Activated naive CD8-positive, alpha-beta T cell (primary cell): ENCODE measurements around the gene RASEF.

Experiments
- H3K27ac Mint-ChIP-seq: one replicate; pipeline ENCODE4 v1.8.0; 2021; ENCODE audit warnings: mixed read lengths
- H3K27me3 Mint-ChIP-seq: one replicate; pipeline ENCODE4 v1.8.0; 2021; ENCODE audit warnings: mixed read lengths
- H3K36me3 Mint-ChIP-seq: one replicate; pipeline ENCODE4 v1.8.0; 2021; ENCODE audit warnings: mixed read lengths
- H3K4me1 Mint-ChIP-seq: one replicate; pipeline ENCODE4 v1.8.0; 2021; ENCODE audit warnings: low read depth, mixed read lengths
- H3K4me3 Mint-ChIP-seq: one replicate; pipeline ENCODE4 v1.8.0; 2021; ENCODE audit warnings: mild to moderate bottlenecking, mixed read lengths
- H3K9me3 Mint-ChIP-seq: one replicate; pipeline ENCODE4 v1.8.0; 2021; ENCODE audit warnings: low read depth, mixed read lengths

Gene RASEF

DNA sequence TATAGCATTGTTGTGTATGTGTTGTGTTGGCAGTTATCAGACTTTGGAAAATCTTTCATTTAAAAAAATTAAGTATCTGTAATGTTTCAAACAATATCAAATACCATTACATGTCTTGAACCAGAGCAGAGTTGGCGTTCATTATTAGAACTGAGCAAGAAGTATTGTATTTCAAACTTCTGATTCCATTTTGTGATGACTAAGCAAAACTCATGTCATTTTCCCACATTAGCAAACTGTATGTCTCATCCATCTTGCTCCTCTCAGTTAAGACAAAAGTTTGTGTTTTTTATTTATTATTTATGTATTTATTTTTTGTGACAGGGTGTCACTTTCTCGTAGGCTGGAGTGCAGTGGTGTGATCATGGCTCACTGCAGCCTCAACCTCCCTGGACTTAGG lies 4.6 kb upstream of the RASEF start:
- Mint-ChIP-seq H3K36me3 (no peaks in the 10 kb centered on the region), H3K4me3 (no peak overlapping the region), H3K27me3 (peaks cover 19% of the 10 kb centered on the region), H3K27ac (no peak overlapping the region), H3K4me1 (no peaks in the 10 kb centered on the region), H3K9me3 (no peaks in the 10 kb centered on the region)

GRCh38 chr9:83066771-83067170 lies 3.8 kb upstream of the RASEF start:
- Mint-ChIP-seq H3K4me1 (peaks cover 2% of the 10 kb centered on the region), H3K36me3 (no peaks in the 10 kb centered on the region), H3K27me3 (peaks cover 21% of the 10 kb centered on the region), H3K9me3 (no peaks in the 10 kb centered on the region), H3K27ac (no peak overlapping the region), H3K4me3 (no peak overlapping the region)

GRCh38 chr9:83065233-83065632 lies 2.3 kb upstream of the RASEF start:
- peaks cover 34% of the 10 kb centered on the region for H3K27me3 Mint-ChIP-seq
- H3K4me1 Mint-ChIP-seq: peaks cover 2% of the 10 kb centered on the region
- no peaks in the 10 kb centered on the region for H3K9me3 Mint-ChIP-seq
- no peak overlapping the region for H3K27ac Mint-ChIP-seq
- no peaks in the 10 kb centered on the region for H3K36me3 Mint-ChIP-seq
- H3K4me3 Mint-ChIP-seq: no peak overlapping the region

GRCh38 chr9:83061990-83062650 lies 822 bp downstream of the RASEF start:
- H3K9me3 Mint-ChIP-seq: no peaks in the 10 kb centered on the region
- peaks cover 38% of the 10 kb centered on the region for H3K27me3 Mint-ChIP-seq
- H3K36me3 Mint-ChIP-seq: no peaks in the 10 kb centered on the region
- no peak overlapping the region for H3K4me3 Mint-ChIP-seq
- no peak overlapping the region for H3K27ac Mint-ChIP-seq
- H3K4me1 Mint-ChIP-seq: peaks cover 2% of the 10 kb centered on the region

- Mint-ChIP-seq H3K9me3 (peaks cover 4% of the 10 kb centered on the region), H3K4me3 (no peak overlapping the region), H3K27ac (no peak overlapping the region), H3K4me1 (peaks cover 2% of the 10 kb centered on the region), H3K36me3 (no peaks in the 10 kb centered on the region), H3K27me3 (peaks cover 41% of the 10 kb centered on the region)
These were observed 1.9 kb downstream of the RASEF start for GRCh38 chr9:83061036-83061435.

- Mint-ChIP-seq H3K4me1 (peaks cover 2% of the 10 kb centered on the region), H3K27me3 (peaks cover 41% of the 10 kb centered on the region), H3K4me3 (no peak overlapping the region), H3K36me3 (no peaks in the 10 kb centered on the region), H3K27ac (no peak overlapping the region), H3K9me3 (peaks cover 4% of the 10 kb centered on the region)
These were observed 2.4 kb downstream of the RASEF start for GRCh38 chr9:83060556-83060955.

DNA sequence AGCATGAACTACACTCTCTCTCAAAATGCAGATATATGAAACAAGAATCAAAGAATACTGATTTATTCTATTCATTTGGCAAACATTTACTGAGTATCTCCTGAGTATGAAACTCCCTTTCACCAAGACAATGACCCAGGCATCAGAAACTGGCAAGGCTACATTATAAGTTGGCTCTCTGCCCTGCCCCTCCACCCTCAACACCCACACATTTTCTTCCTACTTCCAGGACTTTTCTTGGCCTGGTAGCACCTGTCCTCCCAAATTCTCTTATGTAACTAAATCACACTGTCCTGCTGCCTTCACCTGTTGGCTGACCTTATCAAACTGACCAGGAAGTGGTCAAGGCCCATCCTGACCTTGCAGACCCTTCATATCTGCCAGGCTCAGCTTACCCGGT lies 3.5 kb downstream of the RASEF start:
- Mint-ChIP-seq H3K9me3 (peaks cover 4% of the 10 kb centered on the region), H3K36me3 (no peaks in the 10 kb centered on the region), H3K27ac (no peak overlapping the region), H3K4me1 (peaks cover 2% of the 10 kb centered on the region), H3K4me3 (no peak overlapping the region), H3K27me3 (peaks cover 38% of the 10 kb centered on the region)

DNA sequence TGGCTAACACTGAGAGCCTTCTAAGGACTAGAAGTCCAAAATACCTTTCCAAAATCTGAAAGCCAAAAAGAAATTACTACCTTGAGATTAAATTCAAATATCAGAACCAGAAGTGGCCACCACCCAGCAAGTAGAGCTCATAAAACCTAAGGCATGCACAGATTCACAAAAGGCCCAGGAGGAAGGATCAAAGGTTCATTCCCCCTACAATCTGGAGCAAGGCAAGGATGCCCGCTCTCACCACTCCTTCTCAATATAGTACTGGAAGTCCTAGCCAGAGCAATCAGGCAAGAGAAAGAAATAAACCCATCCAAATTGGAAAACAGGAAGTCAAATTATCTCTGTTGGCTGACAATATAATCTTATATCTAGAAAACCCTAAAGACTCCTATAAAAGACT lies 6.0 kb downstream of the RASEF start:
- Mint-ChIP-seq H3K4me1 (no peaks in the 10 kb centered on the region), H3K36me3 (no peaks in the 10 kb centered on the region), H3K27ac (no peak overlapping the region), H3K9me3 (peaks cover 4% of the 10 kb centered on the region), H3K4me3 (no peak overlapping the region), H3K27me3 (peaks cover 25% of the 10 kb centered on the region)

DNA sequence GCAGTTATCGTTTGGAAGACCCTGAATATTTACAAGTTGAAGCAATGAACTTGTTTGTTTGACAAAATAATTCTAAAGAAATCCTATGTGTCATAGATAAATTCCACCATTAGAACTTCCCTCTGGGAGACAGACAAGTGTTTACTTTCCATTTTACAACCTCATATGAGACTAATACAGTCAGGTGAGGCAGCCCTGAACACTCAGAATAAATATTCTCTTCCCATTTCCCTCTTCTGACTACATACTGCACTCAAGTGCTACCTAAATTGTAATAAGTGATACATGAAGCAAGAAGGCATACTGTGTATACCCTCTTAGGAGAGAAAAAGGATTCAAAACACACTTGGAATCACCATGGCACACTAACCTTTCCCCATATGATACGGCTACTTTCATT lies 6.8 kb downstream of the RASEF start:
- no peaks in the 10 kb centered on the region for H3K4me1 Mint-ChIP-seq
- H3K36me3 Mint-ChIP-seq: no peaks in the 10 kb centered on the region
- H3K27ac Mint-ChIP-seq: no peak overlapping the region
- H3K9me3 Mint-ChIP-seq: peaks cover 4% of the 10 kb centered on the region
- H3K4me3 Mint-ChIP-seq: no peak overlapping the region
- H3K27me3 Mint-ChIP-seq: peaks cover 18% of the 10 kb centered on the region

DNA sequence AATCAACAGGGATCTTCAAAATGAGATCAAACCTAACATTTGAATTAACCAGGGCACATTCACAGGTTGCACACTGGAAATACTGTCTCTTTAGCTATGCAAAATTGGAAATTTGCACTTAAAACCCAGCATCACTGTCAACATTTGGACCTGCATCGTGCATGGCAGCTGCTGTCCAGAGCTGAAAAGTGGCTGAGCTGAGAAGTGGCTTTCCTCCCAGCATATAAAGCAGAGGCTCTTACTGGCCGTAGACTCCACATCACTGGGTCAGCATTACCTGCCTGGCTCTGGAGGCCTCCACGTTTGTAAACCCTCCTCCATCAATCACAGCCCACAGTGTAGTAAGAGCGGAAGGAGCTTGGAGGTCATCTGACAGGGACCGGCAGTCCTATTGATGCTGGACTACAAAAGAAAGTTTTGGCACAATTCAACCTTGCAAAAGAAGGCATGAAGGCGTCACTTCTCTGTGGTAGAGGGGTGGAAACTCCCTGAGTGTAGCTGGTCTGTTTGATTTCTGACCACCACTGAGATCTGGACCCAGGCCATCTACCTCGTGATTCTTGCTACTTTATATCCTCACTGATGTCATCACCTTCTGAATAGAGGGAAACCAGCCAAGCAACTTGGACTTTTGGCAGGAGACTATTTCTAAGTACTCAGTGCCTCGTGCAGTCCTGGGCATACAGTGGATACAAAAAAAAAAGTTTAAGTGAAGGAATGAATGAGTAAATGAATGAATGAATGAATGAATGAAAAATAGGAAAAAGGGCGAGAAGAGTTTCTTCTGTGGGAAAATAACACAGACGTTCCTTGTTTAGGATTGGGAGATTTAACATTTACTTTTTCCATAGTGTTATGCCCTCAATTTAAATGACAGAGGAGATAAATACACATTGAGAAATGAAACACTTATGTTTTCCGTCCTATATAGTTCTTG lies 14.8 kb downstream of the RASEF start:
- Mint-ChIP-seq H3K4me3 (no peak overlapping the region), H3K4me1 (no peaks in the 10 kb centered on the region), H3K27me3 (no peaks in the 10 kb centered on the region), H3K36me3 (no peaks in the 10 kb centered on the region), H3K9me3 (no peaks in the 10 kb centered on the region), H3K27ac (no peak overlapping the region)

DNA sequence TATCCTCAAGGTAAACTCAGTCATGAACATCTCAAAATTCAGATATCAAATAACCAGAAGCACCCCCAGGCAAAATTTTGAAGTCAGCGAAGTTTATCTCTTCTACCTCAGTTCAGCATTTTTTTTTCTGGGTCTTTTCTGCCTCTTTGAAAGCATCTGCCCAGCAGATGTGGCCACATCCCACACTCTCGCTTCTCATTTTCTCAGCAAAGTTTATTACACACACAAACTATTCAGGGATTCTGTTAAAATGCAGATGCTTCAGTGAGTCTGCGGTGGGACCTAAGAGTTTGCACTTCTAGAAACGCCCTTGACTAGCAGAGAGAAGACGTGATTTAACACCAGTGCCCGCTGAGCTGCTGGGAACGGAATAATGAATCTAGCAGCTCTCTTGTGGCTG lies 19.3 kb downstream of the RASEF start:
- H3K27ac Mint-ChIP-seq: no peak overlapping the region
- no peak overlapping the region for H3K4me3 Mint-ChIP-seq
- H3K36me3 Mint-ChIP-seq: no peaks in the 10 kb centered on the region
- no peaks in the 10 kb centered on the region for H3K4me1 Mint-ChIP-seq
- H3K27me3 Mint-ChIP-seq: no peaks in the 10 kb centered on the region
- H3K9me3 Mint-ChIP-seq: no peaks in the 10 kb centered on the region

DNA sequence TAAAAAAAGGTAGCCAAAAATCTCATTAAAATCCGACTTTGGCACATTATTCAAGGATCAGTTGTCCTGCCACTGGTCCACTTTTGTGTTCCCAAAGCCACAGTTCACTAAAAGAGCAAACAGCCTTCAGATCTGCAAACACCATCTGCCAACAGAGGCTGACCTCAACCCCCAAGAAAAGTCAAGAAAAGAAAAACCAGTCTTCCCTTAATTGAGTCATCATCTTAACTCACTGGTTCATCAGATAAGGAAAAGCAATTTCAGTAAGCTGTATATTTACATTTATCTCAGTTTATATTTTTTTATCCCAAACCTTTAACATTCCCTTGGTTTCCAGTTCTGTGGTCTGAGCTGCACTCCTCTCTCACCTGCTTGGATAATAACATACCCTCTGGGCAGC lies 21.2 kb downstream of the RASEF start:
- H3K27me3 Mint-ChIP-seq: no peaks in the 10 kb centered on the region
- H3K4me1 Mint-ChIP-seq: no peaks in the 10 kb centered on the region
- H3K27ac Mint-ChIP-seq: no peak overlapping the region
- H3K4me3 Mint-ChIP-seq: no peak overlapping the region
- H3K36me3 Mint-ChIP-seq: no peaks in the 10 kb centered on the region
- no peaks in the 10 kb centered on the region for H3K9me3 Mint-ChIP-seq

GRCh38 chr9:83039303-83039702 lies 23.6 kb downstream of the RASEF start:
- no peak overlapping the region for H3K27ac Mint-ChIP-seq
- H3K27me3 Mint-ChIP-seq: no peaks in the 10 kb centered on the region

DNA sequence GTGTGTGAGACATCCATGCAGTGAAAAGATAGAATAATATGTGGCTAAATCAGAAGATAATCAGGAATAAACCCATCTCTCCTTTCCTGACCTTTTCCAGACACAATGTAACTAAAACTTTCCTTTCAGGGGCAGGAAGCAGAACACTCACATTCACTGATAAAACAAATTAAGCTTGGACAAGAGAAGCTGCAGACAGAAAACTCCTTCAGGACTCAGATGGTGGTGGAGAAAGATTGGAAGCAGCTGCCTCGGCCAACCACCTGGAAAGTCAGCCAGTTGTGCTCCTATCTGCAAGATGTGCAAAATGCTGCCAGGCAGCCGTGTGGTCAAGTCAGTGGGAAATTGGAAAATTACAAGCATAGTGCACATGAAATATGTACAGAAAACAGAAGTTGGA lies 26.9 kb downstream of the RASEF start:
- H3K36me3 Mint-ChIP-seq: no peaks in the 10 kb centered on the region
- H3K27ac Mint-ChIP-seq: no peak overlapping the region
- no peaks in the 10 kb centered on the region for H3K27me3 Mint-ChIP-seq
- no peak overlapping the region for H3K4me3 Mint-ChIP-seq
- H3K4me1 Mint-ChIP-seq: no peaks in the 10 kb centered on the region
- no peaks in the 10 kb centered on the region for H3K9me3 Mint-ChIP-seq

More at GRCh38 chr9:83039303-83039702, 23.6 kb downstream of the RASEF start:
- Mint-ChIP-seq H3K4me3 (no peak overlapping the region), H3K4me1 (no peaks in the 10 kb centered on the region), H3K9me3 (no peaks in the 10 kb centered on the region), H3K36me3 (no peaks in the 10 kb centered on the region)

GRCh38 chr9:83035143-83035542 lies 27.8 kb downstream of the RASEF start:
- Mint-ChIP-seq H3K27me3 (peaks cover 2% of the 10 kb centered on the region), H3K4me3 (no peak overlapping the region), H3K27ac (no peak overlapping the region), H3K4me1 (no peaks in the 10 kb centered on the region), H3K9me3 (no peaks in the 10 kb centered on the region), H3K36me3 (no peaks in the 10 kb centered on the region)
